Measurements from ENCODE around the gene BLM.

DNA sequence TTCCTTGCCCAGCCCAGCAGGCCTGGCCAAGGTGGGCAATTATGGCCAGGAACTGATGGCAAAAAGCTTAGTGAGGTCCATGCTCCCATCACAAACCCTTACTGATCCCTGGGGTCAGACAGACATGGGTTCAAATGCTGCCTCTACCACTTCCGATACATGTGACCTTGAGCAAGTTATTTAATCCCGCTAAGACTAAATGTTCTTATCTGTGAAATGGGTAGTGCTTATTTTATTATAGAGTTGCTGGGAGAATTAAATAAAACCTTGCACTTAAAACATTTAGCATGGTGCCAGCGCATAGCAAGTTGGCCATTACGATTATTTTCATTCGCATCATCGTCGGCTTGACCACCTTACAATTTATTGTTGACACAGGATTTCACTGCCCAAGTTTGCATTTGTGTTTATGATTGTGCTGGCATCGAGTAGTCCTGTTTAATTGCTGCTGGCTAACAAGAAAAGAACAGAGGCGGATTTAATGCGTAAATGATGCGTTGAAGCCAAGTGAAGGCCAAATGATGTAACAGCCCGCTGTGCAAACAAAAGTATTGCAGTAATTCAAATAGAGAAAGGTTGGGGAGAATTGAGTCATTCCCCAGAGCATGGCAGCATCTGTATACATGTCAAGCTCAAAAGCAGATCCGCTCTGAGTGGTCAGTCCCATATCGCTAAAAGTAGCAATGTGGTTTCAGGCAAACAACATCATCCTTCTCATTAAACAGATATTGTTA is 144.0 kb downstream of the BLM start:
- no peak for TF ChIP-seq CREB1 (IDR thresholded peaks at IDR 0.05)
- TF ChIP-seq, protein P1, sequence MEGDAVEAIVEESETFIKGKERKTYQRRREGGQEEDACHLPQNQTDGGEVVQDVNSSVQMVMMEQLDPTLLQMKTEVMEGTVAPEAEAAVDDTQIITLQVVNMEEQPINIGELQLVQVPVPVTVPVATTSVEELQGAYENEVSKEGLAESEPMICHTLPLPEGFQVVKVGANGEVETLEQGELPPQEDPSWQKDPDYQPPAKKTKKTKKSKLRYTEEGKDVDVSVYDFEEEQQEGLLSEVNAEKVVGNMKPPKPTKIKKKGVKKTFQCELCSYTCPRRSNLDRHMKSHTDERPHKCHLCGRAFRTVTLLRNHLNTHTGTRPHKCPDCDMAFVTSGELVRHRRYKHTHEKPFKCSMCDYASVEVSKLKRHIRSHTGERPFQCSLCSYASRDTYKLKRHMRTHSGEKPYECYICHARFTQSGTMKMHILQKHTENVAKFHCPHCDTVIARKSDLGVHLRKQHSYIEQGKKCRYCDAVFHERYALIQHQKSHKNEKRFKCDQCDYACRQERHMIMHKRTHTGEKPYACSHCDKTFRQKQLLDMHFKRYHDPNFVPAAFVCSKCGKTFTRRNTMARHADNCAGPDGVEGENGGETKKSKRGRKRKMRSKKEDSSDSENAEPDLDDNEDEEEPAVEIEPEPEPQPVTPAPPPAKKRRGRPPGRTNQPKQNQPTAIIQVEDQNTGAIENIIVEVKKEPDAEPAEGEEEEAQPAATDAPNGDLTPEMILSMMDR (IDR thresholded peaks at IDR 0.05; ENCODE audit: control extremely low read depth in 1 of 3, insufficient read depth in 1 of 3, low read depth in 1 of 3, low read length in 3 of 3): no peak
- TF ChIP-seq GABPA (IDR thresholded peaks at IDR 0.05; ENCODE audit: borderline replicate concordance, insufficient read depth, low read length): no peak
- TF ChIP-seq POLR2AphosphoS5 (IDR thresholded peaks at IDR 0.05; ENCODE audit: low read depth, low read length): no peak
- no peak for TF ChIP-seq RXRA (IDR thresholded peaks at IDR 0.05; ENCODE audit: insufficient read depth, low read depth, low read length)
- TF ChIP-seq HDAC6 (IDR thresholded peaks at IDR 0.05; ENCODE audit: low read depth, low read length): no peak
- TF ChIP-seq, protein P2, sequence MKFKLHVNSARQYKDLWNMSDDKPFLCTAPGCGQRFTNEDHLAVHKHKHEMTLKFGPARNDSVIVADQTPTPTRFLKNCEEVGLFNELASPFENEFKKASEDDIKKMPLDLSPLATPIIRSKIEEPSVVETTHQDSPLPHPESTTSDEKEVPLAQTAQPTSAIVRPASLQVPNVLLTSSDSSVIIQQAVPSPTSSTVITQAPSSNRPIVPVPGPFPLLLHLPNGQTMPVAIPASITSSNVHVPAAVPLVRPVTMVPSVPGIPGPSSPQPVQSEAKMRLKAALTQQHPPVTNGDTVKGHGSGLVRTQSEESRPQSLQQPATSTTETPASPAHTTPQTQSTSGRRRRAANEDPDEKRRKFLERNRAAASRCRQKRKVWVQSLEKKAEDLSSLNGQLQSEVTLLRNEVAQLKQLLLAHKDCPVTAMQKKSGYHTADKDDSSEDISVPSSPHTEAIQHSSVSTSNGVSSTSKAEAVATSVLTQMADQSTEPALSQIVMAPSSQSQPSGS (IDR thresholded peaks at IDR 0.05; ENCODE audit: low read length): no peak
- TF ChIP-seq HDAC2 (IDR thresholded peaks at IDR 0.05; ENCODE audit: borderline replicate concordance in 1 of 2, low read depth in 2 of 2, low read length in 2 of 2): no peak
- no peak for TF ChIP-seq KDM5A (IDR thresholded peaks at IDR 0.05; ENCODE audit: low read length)
- TF ChIP-seq EP300 (IDR thresholded peaks at IDR 0.05; ENCODE audit: borderline replicate concordance in 1 of 2, low read depth in 2 of 2, low read length in 2 of 2): no peak
- no peak for TF ChIP-seq ZNF274 (IDR thresholded peaks at IDR 0.05; ENCODE audit: borderline replicate concordance, extremely low read depth, low read length)
- no peak for TF ChIP-seq POU5F1 (IDR thresholded peaks at IDR 0.05; ENCODE audit: low read depth, low read length)
- TF ChIP-seq EZH2 (IDR thresholded peaks at IDR 0.05; ENCODE audit: low read depth, low read length, severe bottlenecking): no peak

Data from H1 (cell line).